Mammary epithelial cell (primary cell): ENCODE results near the gene HCAR3.

ENCODE experiments used
- CTCF ChIP-seq, 2 donors: IDR thresholded peaks in 1 of 2; conservative IDR thresholded peaks in 1 of 2; 2 replicates each; pipeline ENCODE4 v1.5.1; 2011 to 2012; ENCODE audit warnings: inconsistent platforms in 2 of 2, low read length in 2 of 2, mild to moderate bottlenecking in 2 of 2, control low read depth in 1 of 2, low read depth in 1 of 2; ENCODE audit not compliant: insufficient read depth in 1 of 2; ENCODE audit errors: extremely low read depth in 1 of 2
- EZH2 ChIP-seq: IDR thresholded peaks from 2 replicates; pipeline ENCODE4 v1.6.1; 2012; ENCODE audit warnings: low read length, inconsistent platforms, borderline replicate concordance

- TF ChIP-seq EZH2, result no peak
- TF ChIP-seq CTCF (conservative IDR thresholded peaks at IDR 0.05 in 1 of 2, IDR thresholded peaks at IDR 0.05 in 1 of 2; ENCODE audit: extremely low read depth in 1 of 2, insufficient read depth in 1 of 2, low read depth in 1 of 2, low read length in 2 of 2), result no peak
These were observed 50.9 kb downstream of the HCAR3 start for GRCh38 chr12:122665759-122666158.
